HCT116 (cell line): ENCODE data around the gene TAPT1.

Source experiments
- CTCF ChIP-seq, 3 experiments: fragments of 200-600 bp in 1 of 3; sonication (generic) in 1 of 3; IDR thresholded peaks in 2 of 3; conservative IDR thresholded peaks in 1 of 3; 2 replicates each; pipeline ENCODE4 v1.5.1; 2012 to 2017; ENCODE audit warnings: low read depth in 2 of 3, low read length in 2 of 3, antibody characterized with exemption in 1 of 3, borderline replicate concordance in 1 of 3, control low read depth in 1 of 3, mild to moderate bottlenecking in 1 of 3, mixed read lengths in 1 of 3, mixed run types in 1 of 3, moderate library complexity in 1 of 3; ENCODE audit not compliant: insufficient read depth in 1 of 3
- EZH2 ChIP-seq: fragments of 200-600 bp; sonication (generic); IDR thresholded peaks from 2 replicates; pipeline ENCODE4 v1.6.1; 2017; ENCODE audit warnings: antibody characterized with exemption, mixed run types
- JUND ChIP-seq: IDR thresholded peaks from 2 replicates; pipeline ENCODE4 v1.6.1; 2012
- POLR2A ChIP-seq: IDR thresholded peaks from 2 replicates; pipeline ENCODE4 v1.7.0; 2011; ENCODE audit warnings: borderline replicate concordance; ENCODE audit not compliant: insufficient read depth, insufficient read length; ENCODE audit errors: extremely low read depth
- RAD21 ChIP-seq: IDR thresholded peaks from 2 replicates; pipeline ENCODE4 v1.6.1; 2012; ENCODE audit warnings: low read depth, mild to moderate bottlenecking
- REST ChIP-seq: IDR thresholded peaks from 2 replicates; pipeline ENCODE4 v1.6.1; 2012; ENCODE audit warnings: low read depth
- SIN3A ChIP-seq: IDR thresholded peaks from 2 replicates; pipeline ENCODE4 v1.6.1; 2012; ENCODE audit warnings: low read depth
- ZBTB33 ChIP-seq: IDR thresholded peaks from 2 replicates; pipeline ENCODE4 v1.6.1; 2011; ENCODE audit warnings: mild to moderate bottlenecking, low read length, moderate library complexity; ENCODE audit not compliant: insufficient replicate concordance; ENCODE audit errors: extremely low read depth
- ZFX ChIP-seq: fragments of 450-650 bp; IDR thresholded peaks from 2 replicates; pipeline ENCODE4 v1.6.1; 2017
- ZNF274 ChIP-seq: fragments of 200-500 bp; sonication (Bioruptor generic); IDR thresholded peaks from 2 replicates; pipeline ENCODE4 v1.6.1; 2014; ENCODE audit warnings: mild to moderate bottlenecking, low read depth, low read length, inconsistent platforms

GRCh38 chr4:16160457-16160856 lies 65.8 kb downstream of the TAPT1 start:
- no peak for TF ChIP-seq POLR2A
- TF ChIP-seq ZNF274, result no peak
- no peak for TF ChIP-seq RAD21
- no peak for TF ChIP-seq JUND
- TF ChIP-seq CTCF (IDR thresholded peaks at IDR 0.05 in 2 of 3, conservative IDR thresholded peaks at IDR 0.05 in 1 of 3; ENCODE audit: borderline replicate concordance in 1 of 3, insufficient read depth in 1 of 3, low read depth in 2 of 3, low read length in 2 of 3), result no peak
- no peak for TF ChIP-seq SIN3A
- no peak for TF ChIP-seq EZH2
- no peak for TF ChIP-seq ZBTB33
- no peak for TF ChIP-seq REST
- TF ChIP-seq ZFX, result no peak
